ENCODE measurements around the gene RNU1-4.
A peak's percentile ranks its signal among the peaks of the same experiment; 100 is the strongest.
"Not testable (repeated sequence)": the region's sequence is repeated elsewhere in the genome, so short reads cannot be mapped to it uniquely, and the experiment has no call there.

Gene RNU1-4

DNA sequence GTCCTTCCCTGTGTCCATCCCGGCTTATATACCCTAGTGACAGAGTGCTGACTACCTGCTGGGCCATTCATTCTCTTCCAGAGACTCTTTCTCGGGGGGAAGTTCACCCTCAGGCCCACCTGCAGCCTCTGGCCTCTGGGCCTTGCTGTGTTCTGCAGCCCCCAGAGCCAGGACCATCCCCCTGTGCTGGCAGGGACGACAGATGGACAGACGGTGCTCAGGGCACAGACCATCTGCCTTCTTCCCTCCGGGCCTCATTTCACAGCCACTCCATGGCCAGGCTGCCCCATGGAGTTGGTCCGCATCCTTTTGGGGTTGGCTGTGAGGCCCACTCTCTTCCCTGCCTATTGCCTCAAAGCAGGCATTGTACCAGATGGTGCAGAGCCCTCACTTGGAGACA is 34.0 kb upstream of the RNU1-4 start:
- DNase-seq; in situ Hi-C loops (cut with HindIII; ENCODE audit: low pct_ligation_motif_present, low pct_unique_long_range_greater_than_20kb, low sequenced_read_pairs): not testable (repeated sequence)

DNA sequence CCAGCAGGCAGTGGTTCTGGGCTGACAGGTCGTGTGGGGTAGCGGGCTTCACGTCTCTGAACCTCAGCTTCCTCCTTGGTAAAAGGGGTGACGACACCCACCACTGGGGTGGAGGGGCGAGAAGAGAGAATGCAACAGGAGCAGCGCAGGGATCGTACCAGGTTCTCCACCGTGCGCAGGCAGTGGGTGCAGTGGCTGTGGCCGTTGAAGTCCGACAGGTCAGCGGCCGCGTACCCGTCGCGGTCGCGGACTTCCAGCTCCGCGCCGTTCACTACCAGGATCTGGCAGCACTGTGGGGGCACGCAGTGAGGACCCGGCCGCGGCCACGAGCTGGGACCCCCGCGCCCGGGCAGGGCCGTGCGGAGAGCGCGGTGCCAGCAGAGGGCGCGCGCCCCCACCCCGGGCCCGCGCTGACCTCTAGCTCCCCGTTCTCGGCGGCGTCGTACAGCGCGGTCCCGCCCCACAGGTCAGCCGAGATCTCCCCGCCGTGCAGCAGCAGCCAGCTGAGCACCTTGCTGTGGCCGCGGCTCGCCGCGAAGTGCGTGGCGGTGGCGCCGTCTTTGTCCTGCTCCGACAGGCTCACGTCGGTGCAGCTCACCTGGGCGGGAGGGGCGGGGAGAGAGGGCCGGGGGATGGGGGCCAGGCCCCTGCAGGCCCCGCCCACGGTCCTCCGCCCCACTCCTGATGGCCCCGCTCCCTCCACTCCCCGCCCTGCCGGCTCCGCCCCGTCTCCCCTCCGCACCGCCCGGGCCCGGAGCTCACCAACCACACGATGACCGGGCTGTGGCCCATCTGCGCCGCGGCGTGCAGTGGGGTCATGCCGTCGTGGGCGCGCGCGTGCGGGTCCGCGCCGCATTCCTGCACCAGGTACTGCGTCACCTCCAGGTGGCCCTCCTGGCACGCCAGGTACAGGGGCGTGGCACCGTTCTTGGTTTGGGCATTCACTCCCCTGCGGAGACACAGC is 32.9 kb upstream of the RNU1-4 start:
- in situ Hi-C loops (cut with HindIII; ENCODE audit: low pct_ligation_motif_present, low pct_unique_long_range_greater_than_20kb, low sequenced_read_pairs); DNase-seq: not testable (repeated sequence)

DNA sequence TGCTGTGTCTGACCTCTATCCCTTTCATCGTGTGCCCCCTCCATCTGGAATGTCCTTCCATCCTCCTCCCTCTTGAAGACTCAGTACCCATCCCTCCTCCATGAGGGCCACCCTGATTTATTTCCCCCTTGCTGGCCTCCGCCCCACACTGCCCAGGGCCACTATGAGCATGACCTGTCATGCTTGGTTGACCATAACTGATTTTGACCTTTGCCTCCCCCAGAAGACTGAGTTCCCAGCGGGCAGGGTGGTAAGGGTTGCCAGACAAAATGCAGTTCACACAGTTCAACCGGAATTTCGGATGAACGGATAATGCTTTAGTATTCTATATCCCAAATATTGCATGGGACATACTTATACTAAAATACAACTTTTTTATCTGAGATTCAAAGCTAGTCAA is 31.6 kb upstream of the RNU1-4 start:
- DNase-seq; in situ Hi-C loops (cut with HindIII; ENCODE audit: low pct_ligation_motif_present, low pct_unique_long_range_greater_than_20kb, low sequenced_read_pairs): not testable (repeated sequence)

DNA sequence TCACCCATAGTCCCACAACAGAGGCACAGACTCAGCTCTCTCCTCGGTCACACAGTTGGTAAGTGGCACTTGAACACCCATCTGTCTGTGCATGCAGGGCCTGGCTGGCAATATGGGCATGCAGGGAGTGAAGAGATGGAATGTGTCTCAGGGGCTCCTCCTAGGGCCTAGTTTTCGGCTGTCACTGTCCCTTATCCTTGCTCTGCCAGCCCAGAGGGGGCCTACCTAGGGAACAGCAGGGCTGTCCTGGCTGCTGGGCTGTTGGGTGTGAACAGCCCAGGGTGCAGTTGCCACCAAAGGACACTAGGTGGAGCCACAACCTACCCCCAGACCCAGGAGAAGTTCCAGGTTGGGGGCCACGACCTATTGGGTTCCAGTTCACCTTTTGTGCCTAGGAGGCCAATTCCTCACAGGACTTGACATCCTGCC is 30.6 kb upstream of the RNU1-4 start:
- in situ Hi-C loops (cut with HindIII; ENCODE audit: low pct_ligation_motif_present, low pct_unique_long_range_greater_than_20kb, low sequenced_read_pairs) = not testable (repeated sequence)
- peak; percentile 39 for DNase-seq

DNA sequence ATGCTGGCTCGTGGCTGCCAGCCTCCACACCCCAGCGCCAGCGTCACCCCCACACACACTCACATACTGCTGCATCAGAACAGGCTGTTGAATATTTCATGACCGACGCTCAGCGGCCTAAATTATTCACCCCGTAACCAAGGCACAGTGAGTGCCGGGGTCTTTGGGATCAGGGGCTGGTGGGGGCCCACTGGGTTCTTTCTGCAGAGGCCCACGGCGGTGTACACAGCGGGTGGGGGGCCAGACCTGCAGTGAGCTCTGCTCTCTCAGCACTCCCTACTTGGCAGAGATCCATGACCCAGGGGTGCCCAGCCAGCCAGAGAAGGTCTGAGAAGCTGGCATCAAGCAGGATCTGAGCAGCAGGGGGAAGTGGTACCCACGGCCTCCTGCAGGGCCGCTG is 29.7 kb upstream of the RNU1-4 start:
- in situ Hi-C loops (cut with HindIII; ENCODE audit: low pct_ligation_motif_present, low pct_unique_long_range_greater_than_20kb, low sequenced_read_pairs); DNase-seq: not testable (repeated sequence)

DNA sequence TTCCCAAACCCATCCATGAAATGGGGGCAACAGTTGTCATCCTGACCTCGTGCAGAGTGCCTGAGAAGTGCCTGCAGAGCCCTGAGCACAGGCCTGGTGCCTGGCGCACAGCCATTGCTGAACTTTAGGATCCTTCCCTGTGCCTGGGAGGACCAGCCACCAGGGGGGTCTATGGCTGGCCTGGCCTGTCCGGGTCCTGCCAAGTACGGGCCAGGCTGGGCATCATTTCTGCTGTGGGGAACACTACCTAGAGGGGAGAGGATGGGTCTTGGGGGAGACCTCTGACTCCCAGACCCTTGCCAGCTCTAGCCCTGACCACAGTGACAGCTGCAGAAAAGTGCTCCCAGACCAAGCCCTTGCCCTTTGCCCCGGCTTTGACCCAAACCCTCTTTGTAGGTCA is 28.2 kb upstream of the RNU1-4 start:
- in situ Hi-C loops (cut with HindIII; ENCODE audit: low pct_ligation_motif_present, low pct_unique_long_range_greater_than_20kb, low sequenced_read_pairs); DNase-seq: not testable (repeated sequence)

DNA sequence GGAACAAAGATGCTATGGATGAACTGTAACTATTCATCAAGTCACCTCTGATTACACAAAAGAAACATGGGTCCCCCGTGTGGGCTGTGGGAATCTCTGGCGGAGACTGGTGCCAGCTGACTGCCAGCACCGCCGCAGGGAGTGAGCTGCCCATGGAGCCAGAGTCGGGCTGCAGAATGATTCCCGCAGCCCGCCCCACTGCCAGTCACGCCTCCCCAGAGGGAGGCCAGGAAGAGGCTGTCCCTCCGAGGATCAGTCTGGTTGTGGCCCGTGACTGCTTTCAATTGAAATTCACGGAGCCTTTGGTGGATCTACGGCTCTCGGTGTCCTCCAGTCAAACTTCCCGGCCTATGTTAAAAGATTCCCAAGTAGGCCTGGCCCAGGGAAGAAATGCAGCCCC is 27.7 kb upstream of the RNU1-4 start:
- DNase-seq; in situ Hi-C loops (cut with HindIII; ENCODE audit: low pct_ligation_motif_present, low pct_unique_long_range_greater_than_20kb, low sequenced_read_pairs): not testable (repeated sequence)

DNA sequence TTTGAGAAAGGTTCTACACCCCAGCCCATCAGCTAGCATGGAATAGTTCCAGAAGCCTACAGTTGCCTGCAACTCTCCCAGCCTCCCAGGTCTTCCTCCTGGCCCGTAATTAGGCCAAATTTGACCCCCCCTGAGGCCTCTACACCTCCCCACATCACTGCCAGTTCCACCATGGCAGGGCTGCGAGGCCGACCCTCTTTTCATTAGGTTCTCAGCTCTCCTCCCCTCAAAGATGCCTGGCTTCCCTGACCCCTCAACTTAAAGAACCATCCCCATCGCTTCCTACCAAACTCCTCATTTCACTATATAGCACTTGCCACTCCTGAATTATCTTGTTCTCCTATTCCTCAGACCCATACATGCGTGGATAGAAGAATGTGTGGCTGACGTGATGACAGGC is 27.3 kb upstream of the RNU1-4 start:
- in situ Hi-C loops (cut with HindIII; ENCODE audit: low pct_ligation_motif_present, low pct_unique_long_range_greater_than_20kb, low sequenced_read_pairs); DNase-seq: not testable (repeated sequence)

DNA sequence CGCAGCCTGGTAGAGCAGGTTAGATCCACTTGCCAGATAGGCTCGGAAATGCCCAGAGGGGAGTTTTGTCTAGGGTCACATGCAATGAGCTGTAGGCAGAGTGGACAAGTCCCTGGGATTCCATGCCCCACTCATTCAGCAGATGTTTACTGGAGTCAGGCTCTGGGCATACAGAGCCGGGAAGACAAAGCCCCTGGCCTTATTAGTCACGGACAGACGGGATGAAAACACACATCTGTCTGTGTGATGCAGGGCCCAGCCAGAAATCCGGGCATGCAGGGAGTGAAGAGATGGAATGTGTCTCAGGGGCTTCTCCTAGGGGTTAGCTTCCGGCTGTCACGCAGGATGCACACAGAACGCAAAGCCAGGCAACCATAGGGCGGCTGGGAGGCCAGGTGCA is 26.8 kb upstream of the RNU1-4 start:
- in situ Hi-C loops (cut with HindIII; ENCODE audit: low pct_ligation_motif_present, low pct_unique_long_range_greater_than_20kb, low sequenced_read_pairs); DNase-seq: not testable (repeated sequence)

DNA sequence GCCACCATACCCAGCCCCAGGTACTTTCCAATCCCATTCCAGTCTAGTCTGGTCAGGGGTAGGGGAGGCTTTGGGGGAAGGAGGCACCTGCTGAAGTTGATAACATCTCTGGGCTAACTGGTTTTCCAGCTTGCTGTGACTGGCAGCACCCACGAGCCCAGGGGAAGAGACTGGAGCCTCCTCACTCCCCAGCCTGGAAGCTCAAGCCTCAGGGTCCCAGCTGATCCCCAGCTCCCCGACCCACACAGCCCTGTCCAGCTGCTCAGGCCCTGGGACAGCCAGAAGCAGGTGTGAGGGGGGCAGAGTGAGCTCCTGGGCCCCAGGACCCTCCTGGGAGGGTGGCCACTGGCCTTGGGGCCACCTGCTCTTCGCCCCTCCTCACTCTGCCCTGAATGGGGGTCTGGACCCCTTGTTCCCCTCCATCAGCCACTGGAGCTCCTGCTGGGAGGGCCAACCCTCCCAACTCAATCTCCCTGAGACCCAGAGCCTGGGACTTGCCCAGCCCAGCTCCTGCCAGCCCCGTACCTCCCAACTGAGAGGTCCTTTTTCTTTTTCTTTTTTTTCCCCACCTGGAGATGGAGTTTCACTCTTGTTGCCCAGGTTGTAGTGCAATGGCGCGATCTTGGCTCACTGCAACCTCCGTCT is 23.5 kb upstream of the RNU1-4 start:
- DNase-seq = no peak
- in situ Hi-C loops (cut with HindIII; ENCODE audit: low pct_ligation_motif_present, low pct_unique_long_range_greater_than_20kb, low sequenced_read_pairs) = no loop called here

DNA sequence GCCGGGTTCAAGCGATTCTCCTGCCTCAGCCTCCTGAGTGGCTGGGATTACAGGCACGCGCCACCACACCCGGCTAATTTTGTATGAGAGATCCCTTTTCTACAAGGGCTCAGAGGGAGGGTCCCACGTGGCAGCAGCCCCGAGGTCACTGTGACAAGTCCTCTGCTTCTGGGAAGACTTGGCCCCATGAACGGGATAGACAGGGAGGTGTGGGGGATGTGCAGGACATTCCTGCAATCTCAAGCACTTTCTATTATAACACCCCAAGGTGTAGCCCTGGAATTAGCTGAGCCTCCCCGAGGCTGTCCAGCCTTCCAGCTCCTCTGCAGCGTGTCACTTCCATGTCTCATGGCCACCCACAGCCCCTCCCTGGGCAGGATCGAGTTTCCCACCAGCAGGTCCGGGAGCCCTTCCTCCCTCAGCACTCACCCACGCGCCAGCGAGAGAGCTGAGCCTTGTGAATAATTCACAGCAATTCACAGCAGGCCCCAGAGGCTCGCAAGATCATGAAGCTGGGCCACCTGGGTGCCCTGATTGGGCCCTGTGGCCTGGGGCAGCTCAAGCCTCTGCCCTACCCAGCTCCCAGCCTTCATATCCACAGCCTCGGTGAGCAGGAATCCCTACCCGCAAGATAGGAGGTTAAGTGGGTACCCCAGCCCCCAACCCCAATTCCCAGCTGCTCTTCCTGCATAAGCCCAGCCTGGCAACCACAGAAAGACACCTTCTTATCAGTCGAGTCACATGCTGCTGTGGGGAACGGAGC is 22.8 kb upstream of the RNU1-4 start:
- in situ Hi-C loops (cut with HindIII; ENCODE audit: low pct_ligation_motif_present, low pct_unique_long_range_greater_than_20kb, low sequenced_read_pairs) = no loop called here
- DNase-seq = peak; percentile 41

DNA sequence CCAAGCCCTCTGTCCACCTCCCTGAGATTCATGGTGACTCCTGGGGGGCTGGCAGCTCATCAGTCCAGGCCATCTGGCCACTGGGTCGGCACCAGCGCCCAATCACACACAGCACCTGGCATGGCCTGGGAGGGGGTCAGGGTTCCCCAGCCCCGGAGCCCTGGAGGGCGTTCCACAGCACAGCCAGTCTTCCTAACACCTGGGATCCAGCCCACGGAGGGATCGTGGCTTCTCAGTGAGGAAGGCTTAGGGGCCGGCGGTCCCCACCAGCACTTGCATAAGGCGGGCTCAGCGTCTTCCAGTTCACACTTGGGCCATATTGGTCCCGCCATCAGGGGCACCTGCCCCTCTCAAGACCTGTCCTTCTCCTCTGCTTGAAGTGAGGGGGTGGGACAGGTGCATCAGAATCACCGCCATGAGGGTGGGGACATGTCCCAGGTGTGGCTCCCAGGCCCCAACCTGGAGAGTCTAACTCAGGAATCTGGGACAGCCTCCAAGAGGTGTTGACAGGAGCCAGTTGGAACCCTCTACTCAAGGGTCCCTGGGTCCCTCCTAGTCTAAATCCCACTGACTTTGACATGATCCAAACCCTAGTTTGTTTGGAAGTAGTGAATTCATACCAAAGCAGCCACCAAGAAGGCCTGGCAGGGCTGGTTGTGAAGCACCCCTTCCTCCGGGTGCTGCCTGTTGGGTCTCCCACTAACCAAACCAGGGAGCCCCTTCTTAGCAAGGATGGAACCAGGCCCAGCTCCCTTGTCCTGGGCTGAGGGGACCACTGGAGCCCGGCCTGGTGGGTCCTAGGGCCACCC is 22.0 kb upstream of the RNU1-4 start:
- DNase-seq; in situ Hi-C loops (cut with HindIII; ENCODE audit: low pct_ligation_motif_present, low pct_unique_long_range_greater_than_20kb, low sequenced_read_pairs): not testable (repeated sequence)

DNA sequence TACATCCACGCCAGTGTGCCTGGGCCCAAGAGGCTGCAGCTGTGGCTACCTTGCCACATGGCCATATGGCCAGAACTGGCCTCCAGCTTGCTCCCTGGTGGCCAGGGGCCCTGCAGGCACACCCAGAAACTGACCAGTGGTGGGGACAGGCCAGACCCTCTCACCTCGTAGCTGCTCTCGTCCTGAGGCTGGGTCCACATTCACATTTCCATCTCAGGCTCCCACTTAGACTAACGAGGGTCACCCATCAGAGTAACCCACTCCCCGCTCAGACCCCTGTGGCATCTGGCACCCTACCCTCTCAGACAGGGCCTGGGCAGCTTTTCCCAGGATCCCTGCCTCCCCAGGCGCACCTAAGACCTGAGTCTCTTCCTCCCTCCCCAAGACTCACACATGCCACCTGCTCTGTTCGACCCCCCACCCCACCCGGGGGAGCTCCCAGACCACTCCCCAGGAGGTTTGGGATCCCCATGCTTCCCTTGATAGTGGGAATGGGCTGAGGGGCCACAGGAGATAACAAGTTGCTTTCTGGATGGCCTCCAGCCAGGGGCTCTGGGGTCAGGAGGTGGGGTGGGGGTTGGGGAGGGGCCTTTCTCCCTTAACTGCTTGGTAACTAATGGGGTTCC is 21.3 kb upstream of the RNU1-4 start:
- no peak for DNase-seq
- in situ Hi-C loops (cut with HindIII; ENCODE audit: low pct_ligation_motif_present, low pct_unique_long_range_greater_than_20kb, low sequenced_read_pairs) = no loop called here

DNA sequence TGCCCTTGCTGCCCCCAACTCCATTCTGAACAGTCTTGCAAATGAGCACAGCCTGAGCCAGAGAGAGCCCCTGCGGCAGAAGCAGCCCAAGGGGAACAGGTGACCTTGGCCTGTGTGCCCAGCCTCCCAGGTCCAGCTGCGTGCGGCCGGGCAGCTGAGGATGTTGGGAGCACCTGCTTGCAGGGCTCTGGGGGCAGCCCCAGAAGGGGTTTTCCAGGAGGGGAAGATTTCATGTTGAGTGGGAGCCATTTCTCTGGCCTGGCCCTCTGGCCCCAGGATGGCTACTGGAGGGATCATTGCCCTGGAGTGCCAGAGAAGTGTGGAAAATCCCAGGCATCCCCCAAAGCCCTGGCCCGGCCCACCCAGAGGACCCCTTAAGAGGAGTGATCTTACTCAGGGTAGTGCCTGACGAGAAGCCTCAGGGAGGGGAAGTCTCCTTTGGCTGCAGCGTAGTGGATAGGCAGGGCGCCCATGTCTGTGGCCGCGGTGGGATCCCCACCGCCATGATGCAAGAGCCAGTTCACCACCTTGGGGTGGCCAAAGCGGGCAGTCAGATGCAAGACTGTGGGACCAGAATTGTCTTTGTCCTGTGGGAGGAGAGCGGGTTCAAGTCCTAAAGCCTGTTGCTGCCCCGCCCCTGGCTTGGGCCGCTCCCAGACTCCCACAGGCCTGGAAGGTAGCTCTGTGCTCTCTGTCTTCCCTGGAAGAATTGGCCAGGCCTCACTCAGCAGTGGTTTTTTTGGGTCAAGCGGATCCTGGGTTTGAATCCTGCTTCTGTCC is 20.6 kb upstream of the RNU1-4 start:
- in situ Hi-C loops (cut with HindIII; ENCODE audit: low pct_ligation_motif_present, low pct_unique_long_range_greater_than_20kb, low sequenced_read_pairs) = no loop called here
- no peak for DNase-seq

DNA sequence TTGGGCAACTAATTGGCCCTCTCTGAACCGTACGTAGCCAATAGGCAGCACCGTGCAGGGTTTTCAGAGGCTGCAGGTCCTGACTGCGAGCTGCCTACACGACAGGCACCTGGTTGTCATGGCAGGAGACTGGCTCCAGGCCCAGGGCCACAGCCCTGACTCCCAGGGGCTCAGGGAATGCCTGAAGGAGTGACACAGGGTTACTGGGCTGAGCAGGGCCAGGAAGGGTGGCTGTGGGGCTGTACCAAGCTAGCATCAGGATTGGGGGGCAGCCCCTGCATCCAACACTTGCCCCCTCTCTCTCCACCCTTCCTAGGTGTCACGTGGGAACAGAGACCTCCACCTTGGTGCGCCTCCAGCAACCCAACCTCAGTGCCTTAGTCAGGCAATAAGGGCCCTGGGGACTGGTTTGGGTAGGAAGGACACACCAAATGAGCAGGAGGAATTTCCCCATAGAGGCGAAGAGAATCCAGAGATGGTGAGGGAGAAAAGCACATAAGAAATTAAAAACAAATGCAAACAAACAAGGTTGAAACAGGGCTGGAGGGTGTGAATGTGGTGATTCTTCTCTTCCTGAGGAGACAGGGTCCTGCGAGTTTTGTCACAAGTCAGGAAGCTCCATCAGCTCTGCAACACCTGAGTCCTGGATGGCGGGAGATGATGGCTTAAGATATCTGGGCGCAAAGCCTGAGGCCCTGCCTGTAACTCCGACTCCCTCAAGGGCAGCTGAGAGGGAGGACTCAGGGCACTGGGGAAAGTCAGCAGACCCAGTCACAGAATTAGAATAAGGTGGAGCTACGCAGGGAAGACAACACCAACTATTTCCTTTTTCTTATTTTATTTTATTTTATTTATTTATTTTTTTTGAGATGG is 19.7 kb upstream of the RNU1-4 start:
- no peak for DNase-seq
- in situ Hi-C loops (cut with HindIII; ENCODE audit: low pct_ligation_motif_present, low pct_unique_long_range_greater_than_20kb, low sequenced_read_pairs) = no loop called here

DNA sequence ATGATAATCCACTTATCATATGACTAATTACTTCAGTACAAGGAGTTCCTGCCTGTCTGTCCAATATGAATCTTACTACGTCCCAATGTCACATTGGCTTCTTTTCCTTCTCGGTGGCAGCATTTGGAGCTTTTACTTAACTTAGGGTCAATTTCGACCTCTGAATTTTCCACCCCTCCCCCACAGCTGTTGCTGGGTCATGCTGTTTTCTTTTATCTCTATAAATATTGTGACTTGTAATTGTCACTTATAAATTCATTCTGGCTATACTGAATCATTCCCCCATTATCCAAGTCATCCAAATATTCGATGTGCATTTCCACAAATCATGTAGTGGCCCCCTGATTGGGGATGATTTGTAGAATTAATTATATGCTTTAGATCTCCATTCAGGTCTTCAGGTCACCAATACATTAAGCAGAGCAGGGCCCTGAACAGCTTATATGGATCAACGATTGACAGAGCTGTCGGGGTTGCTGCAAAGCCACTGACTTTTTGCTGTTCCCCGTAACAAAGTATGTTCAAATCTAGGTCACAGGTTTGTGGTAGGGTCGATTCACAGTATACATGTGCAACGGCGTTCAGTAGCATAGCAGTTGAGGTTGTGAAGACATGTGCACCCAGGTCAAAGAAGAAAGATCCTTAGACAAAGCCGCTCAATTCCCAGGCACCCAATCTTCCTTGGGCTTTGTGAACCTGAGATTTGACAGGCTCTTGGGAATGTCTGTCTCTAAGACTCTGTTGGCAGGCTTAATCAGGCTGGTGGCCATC is 18.3 kb upstream of the RNU1-4 start:
- in situ Hi-C loops (cut with HindIII; ENCODE audit: low pct_ligation_motif_present, low pct_unique_long_range_greater_than_20kb, low sequenced_read_pairs) = no loop called here
- DNase-seq = no peak
